Esophagus squamous epithelium (tissue), 4 donors: ENCODE measurements around the gene HOTAIR.

Experiments used
- POLR2A ChIP-seq, 4 donors: fragments of 450-650 bp; IDR thresholded peaks; one replicate each; pipeline ENCODE4 v1.6.1; 2017; ENCODE audit warnings: antibody characterized with exemption in 4 of 4, mild to moderate bottlenecking in 4 of 4, moderate library complexity in 3 of 4
- TF ChIP-seq, protein P1 (sequence below), 6 experiments: fragments of 450-650 bp in 4 of 6; fragments of 200-600 bp in 2 of 6; sonication (generic) in 2 of 6; IDR thresholded peaks; one replicate each; pipeline ENCODE4 v1.5.1; 2016 to 2019; ENCODE audit warnings: antibody characterized with exemption in 6 of 6, mild to moderate bottlenecking in 4 of 6, moderate library complexity in 4 of 6

- no peak for TF ChIP-seq POLR2A (IDR thresholded peaks at IDR 0.05)
- TF ChIP-seq, protein P1, sequence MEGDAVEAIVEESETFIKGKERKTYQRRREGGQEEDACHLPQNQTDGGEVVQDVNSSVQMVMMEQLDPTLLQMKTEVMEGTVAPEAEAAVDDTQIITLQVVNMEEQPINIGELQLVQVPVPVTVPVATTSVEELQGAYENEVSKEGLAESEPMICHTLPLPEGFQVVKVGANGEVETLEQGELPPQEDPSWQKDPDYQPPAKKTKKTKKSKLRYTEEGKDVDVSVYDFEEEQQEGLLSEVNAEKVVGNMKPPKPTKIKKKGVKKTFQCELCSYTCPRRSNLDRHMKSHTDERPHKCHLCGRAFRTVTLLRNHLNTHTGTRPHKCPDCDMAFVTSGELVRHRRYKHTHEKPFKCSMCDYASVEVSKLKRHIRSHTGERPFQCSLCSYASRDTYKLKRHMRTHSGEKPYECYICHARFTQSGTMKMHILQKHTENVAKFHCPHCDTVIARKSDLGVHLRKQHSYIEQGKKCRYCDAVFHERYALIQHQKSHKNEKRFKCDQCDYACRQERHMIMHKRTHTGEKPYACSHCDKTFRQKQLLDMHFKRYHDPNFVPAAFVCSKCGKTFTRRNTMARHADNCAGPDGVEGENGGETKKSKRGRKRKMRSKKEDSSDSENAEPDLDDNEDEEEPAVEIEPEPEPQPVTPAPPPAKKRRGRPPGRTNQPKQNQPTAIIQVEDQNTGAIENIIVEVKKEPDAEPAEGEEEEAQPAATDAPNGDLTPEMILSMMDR (IDR thresholded peaks at IDR 0.05): no peak
Observed at GRCh38 chr12:53958128-53958527, 16.6 kb downstream of the HOTAIR start.
